B cell (primary cell): ENCODE measurements around the gene REN.

Experiments
- CTCF ChIP-seq: fragments of 200-600 bp; IDR thresholded peaks from one replicate; pipeline ENCODE4 v1.8.0; 2022; ENCODE audit warnings: antibody characterized with exemption, mild to moderate bottlenecking
- EZH2 ChIP-seq: IDR thresholded peaks from 2 replicates; pipeline ENCODE4 v1.6.1; 2012; ENCODE audit warnings: borderline replicate concordance, low read depth, mild to moderate bottlenecking, moderate library complexity, low read length; ENCODE audit not compliant: insufficient read depth, poor library complexity, severe bottlenecking

- no peak for TF ChIP-seq EZH2
- no peak for TF ChIP-seq CTCF
Observed at GRCh38 chr1:204142032-204142974, 23.8 kb downstream of the REN start.
